Fibroblast of pulmonary artery (primary cell): ENCODE measurements around the gene LIMS2.
A peak's percentile ranks its signal among the peaks of the same experiment; 100 is the strongest.

ENCODE experiments used
- DNase-seq: peaks from one replicate; pipeline ENCODE4 v3.0.0-alpha.2; 2010; ENCODE audit warnings: low read depth
- H3K4me3 ChIP-seq: replicated peaks from 2 replicates; pipeline ENCODE4 v1.5.1; 2011; ENCODE audit warnings: low read depth, mild to moderate bottlenecking, control low read depth, low read length, moderate library complexity
- CTCF ChIP-seq: IDR thresholded peaks from 2 replicates; pipeline ENCODE4 v1.5.1; 2011; ENCODE audit warnings: mild to moderate bottlenecking, control low read depth, low read length, inconsistent platforms; ENCODE audit errors: missing control alignments

Gene LIMS2

GRCh38 chr2:127593228-127594115 lies 81.9 kb downstream of the LIMS2 start:
- no peak overlapping the region for H3K4me3 ChIP-seq
- no peak for TF ChIP-seq CTCF
- DNase-seq, result no peak

GRCh38 chr2:127592761-127593227 lies 82.5 kb downstream of the LIMS2 start:
- no peak for DNase-seq
- H3K4me3 ChIP-seq, result no peak overlapping the region
- no peak for TF ChIP-seq CTCF

GRCh38 chr2:127591221-127591923 lies 84.0 kb downstream of the LIMS2 start:
- no peak overlapping the region for H3K4me3 ChIP-seq
- TF ChIP-seq CTCF, result no peak
- peak; percentile 69 for DNase-seq

- no peak overlapping the region for H3K4me3 ChIP-seq
- DNase-seq, result no peak
- no peak for TF ChIP-seq CTCF
These were observed 84.7 kb downstream of the LIMS2 start for GRCh38 chr2:127590386-127591190.

GRCh38 chr2:127589841-127590240 lies 85.5 kb downstream of the LIMS2 start:
- DNase-seq, result no peak
- no peak for TF ChIP-seq CTCF
- H3K4me3 ChIP-seq, result no peak overlapping the region

GRCh38 chr2:127589358-127589757 lies 86.0 kb downstream of the LIMS2 start:
- H3K4me3 ChIP-seq, result no peak overlapping the region
- no peak for TF ChIP-seq CTCF
- DNase-seq, result no peak
